IPS-18c (cell line): Measurements from ENCODE around the gene SLC50A1.
A peak's percentile ranks its signal among the peaks of the same experiment; 100 is the strongest.
"Not testable (repeated sequence)": the region's sequence is repeated elsewhere in the genome, so short reads cannot be mapped to it uniquely, and the experiment has no call there.

Source experiments
- H3K4me3 ChIP-seq: 2 replicates; pipeline ENCODE4 v1.7.0; 2013; ENCODE audit warnings: low read depth, mild to moderate bottlenecking, low read length, moderate library complexity; ENCODE audit not compliant: insufficient read depth
- H3K9me3 ChIP-seq: one replicate; pipeline ENCODE4 v1.6.1; 2013; ENCODE audit warnings: mild to moderate bottlenecking, low read length, moderate library complexity; ENCODE audit not compliant: control insufficient read depth, insufficient read depth

Gene SLC50A1

GRCh38 chr1:155128755-155129473, 6.7 kb upstream of the SLC50A1 start:
- H3K9me3 ChIP-seq = peaks cover 2% of the 10 kb centered on the region
- peak overlapping the region; percentile 50 for H3K4me3 ChIP-seq

DNA sequence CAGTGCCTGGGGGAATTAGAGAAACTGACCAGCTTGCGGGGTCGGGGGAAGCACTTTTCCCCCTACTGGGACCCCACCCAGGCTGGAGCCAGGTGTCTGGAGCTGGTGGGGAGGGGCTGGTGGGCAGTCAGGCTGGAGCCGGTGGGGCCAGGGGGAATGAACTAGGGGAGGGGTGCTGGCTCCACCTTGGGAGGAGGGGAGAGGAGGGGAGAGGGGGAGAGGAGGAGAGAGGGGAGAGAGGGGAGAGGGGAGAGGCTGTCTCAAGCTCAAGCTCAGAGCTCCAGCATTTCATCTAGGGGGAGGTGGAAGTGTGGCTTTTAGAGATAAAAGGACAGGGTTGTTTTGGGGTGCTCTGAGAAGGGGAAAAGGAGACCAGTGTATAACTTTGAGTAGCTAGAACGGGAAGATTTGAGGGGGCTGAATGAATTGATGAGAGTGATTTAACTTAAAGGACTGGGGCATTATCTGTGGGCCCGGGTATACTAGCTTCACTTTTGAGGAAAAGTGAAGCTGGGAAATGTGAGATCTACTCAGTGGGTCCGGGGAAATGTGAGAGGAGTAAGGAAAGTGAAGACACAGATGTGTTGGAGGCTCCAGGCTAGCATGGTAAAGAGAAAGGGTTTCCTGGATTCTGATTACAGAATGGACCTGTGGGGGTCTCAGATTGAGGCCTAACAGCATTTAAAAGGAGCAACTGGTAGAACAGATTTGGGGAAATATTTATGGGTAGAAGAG, 5.2 kb upstream of the SLC50A1 start:
- H3K4me3 ChIP-seq = peak overlapping the region; percentile 50

GRCh38 chr1:155131285-155131684, 4.4 kb upstream of the SLC50A1 start:
- Histone ChIP-seq H3K9me3 (peaks cover 2% of the 10 kb centered on the region), H3K4me3 (no peak overlapping the region)

More for the DNA sequence above, 5.2 kb upstream of the SLC50A1 start:
- peaks cover 2% of the 10 kb centered on the region for H3K9me3 ChIP-seq

GRCh38 chr1:155131856-155132255, 3.8 kb upstream of the SLC50A1 start:
- H3K4me3 ChIP-seq = no peak overlapping the region
- H3K9me3 ChIP-seq = peaks cover 2% of the 10 kb centered on the region

DNA sequence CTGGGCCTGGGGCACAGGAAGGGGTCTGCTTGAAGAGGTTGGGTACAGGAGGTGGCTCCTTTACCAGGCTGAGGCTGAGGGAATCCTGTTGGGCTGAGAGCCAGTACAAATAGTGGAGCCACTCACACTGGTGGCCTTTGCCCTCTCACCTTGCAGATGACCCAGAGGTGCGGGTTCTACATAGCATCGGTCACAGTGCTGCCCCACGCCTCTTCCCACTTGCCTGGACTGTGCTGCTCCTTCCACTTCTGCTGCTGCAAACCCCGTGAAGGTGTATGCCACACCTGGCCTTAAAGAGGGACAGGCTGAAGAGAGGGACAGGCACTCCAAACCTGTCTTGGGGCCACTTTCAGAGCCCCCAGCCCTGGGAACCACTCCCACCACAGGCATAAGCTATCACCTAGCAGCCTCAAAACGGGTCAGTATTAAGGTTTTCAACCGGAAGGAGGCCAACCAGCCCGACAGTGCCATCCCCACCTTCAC, 1.8 kb upstream of the SLC50A1 start:
- Histone ChIP-seq H3K4me3 (no peak overlapping the region), H3K9me3 (peaks cover 2% of the 10 kb centered on the region)

GRCh38 chr1:155134322-155134721, 1.3 kb upstream of the SLC50A1 start:
- peak overlapping the region; percentile 95; the same call in 1 of the 2 replicates for H3K4me3 ChIP-seq
- peaks cover 2% of the 10 kb centered on the region for H3K9me3 ChIP-seq

- no peaks in the 10 kb centered on the region for H3K9me3 ChIP-seq
- H3K4me3 ChIP-seq = peak overlapping the region; percentile 95
Measured at GRCh38 chr1:155134880-155135414, 705 bp upstream of the SLC50A1 start.

- H3K4me3 ChIP-seq = peak overlapping the region; percentile 43
- no peaks in the 10 kb centered on the region for H3K9me3 ChIP-seq
Measured at GRCh38 chr1:155136748-155137147, 1.1 kb downstream of the SLC50A1 start.

DNA sequence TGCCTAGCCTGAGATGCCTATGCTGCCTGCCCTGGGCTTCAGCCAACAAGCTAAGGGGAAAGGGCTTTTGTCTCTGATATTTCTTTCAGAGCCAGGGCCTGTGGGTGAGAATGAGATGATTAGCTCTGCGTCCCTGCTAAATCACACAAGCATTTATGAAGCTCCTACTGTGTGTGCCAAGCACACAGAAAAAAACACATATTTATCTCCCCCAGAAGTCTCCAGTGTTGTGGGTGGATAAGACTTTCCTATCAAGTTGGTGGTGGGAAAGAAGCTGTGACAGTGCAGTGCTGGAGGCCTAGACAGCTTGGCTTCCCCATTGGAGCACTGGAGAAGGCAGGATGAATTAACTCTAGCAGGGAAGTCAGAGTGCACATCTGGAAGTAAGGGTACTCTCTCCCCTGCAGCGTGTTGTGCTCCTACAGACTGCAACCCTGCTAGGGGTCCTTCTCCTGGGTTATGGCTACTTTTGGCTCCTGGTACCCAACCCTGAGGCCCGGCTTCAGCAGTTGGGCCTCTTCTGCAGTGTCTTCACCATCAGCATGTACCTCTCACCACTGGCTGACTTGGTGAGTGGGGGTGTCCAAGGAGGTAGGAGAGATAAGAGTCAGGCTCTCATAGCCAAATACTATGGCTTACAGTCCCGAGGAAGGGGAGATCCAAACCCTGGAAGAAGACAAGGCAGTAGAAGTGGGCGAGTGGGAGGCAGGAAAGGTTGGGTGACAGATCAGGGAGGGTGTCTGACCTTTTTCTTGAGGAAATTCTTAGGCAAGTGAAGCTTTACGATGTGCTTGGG, 1.7 kb downstream of the SLC50A1 start:
- peak overlapping the region; percentile 43; the same call in 1 of the 2 replicates for H3K4me3 ChIP-seq
- H3K9me3 ChIP-seq = no peaks in the 10 kb centered on the region

- H3K4me3 ChIP-seq = peak within 1 kb of the TSS; percentile 98
- no peaks in the 10 kb centered on the region for H3K9me3 ChIP-seq
Measured at GRCh38 chr1:155139895-155140629, 4.4 kb downstream of the SLC50A1 start, which contains the start of gene DPM3. Gene DPM3, minus strand, starts transcription at chr1:155140531. Its CDS starts 291 bp downstream, at chr1:155140240.

DNA sequence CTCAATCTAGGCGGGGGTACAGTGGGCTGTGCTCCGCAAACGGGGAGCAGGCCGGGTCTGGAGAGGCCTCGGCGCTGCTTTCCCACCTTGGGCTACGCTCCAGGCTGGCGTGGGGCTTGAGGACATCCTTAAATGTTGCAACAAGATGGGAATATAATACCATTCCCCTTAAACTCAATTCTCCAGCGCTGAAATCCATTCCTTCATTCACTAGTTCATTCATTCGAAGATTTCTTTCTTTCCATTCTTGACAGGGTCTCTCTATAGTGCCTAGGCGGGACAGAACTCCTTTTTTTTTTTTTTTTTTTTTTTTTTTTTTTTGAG, 4.9 kb downstream of the SLC50A1 start:
- peak overlapping the region; percentile 98; the same call in 1 of the 2 replicates for H3K4me3 ChIP-seq
- no peaks in the 10 kb centered on the region for H3K9me3 ChIP-seq

DNA sequence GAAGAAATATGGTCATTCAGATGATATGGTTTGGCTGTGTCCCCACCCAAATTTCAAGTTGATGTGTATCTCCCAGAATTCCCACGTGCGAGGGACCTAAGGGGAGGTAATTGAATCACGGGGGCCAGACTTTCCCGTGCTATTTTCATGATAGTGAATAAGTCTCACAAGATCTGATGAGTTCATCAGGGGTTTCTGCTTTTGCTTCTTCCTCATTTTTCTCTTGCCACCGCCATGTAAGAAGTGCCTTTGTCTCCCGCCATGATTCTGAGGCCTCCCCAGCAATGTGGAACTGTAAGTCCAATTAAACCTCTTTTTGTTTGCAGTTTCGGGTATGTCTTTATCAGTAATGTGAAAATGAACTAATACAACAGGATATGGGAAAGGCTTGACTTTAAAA, 6.1 kb downstream of the SLC50A1 start:
- H3K9me3 ChIP-seq = no peaks in the 10 kb centered on the region
- no peak overlapping the region for H3K4me3 ChIP-seq

- Histone ChIP-seq H3K9me3 (no peaks in the 10 kb centered on the region), H3K4me3 (no peak overlapping the region)
Measured at GRCh38 chr1:155145491-155145890, 9.8 kb downstream of the SLC50A1 start.

DNA sequence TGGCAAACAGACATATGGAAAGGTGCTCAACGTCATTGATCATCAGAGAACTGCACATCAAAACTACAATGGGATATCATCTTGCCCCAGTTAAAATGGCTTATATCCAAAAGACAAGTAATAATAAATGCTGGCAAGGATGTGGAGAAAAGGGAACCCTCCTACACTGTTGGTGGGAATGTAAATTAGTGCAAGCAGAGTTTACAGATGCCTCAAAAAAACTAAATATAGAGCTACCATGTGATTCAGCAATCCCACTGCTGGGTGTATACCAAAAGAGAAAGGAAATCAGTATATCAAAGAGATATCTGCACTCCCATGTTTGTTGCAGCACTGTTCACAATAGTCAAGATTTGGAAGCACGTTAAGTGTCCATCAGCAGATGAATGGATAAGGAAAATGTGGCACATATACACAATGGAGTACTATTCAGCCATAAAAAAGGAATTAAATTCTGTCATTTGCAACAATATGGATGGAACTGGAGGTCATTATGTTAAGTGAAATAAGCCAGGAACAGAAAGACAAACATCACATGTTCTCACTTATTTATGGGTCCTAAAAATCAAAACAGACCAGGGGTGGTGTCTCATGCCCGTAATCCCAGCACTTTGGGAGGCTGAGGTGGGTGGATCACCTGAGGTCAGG, 20.5 kb downstream of the SLC50A1 start:
- H3K9me3 ChIP-seq = not testable (repeated sequence)

GRCh38 chr1:155158991-155159390, 23.3 kb downstream of the SLC50A1 start:
- Histone ChIP-seq H3K4me3 (no peak overlapping the region), H3K9me3 (no peaks in the 10 kb centered on the region)

More for the DNA sequence above, 20.5 kb downstream of the SLC50A1 start:
- not testable (repeated sequence) for H3K4me3 ChIP-seq

- Histone ChIP-seq H3K9me3 (no peaks in the 10 kb centered on the region), H3K4me3 (no peak overlapping the region)
Measured at GRCh38 chr1:155160128-155160527, 24.5 kb downstream of the SLC50A1 start.
